AG20443 (cell line): Measurements from ENCODE around the gene PIK3CD.

Source experiments
- DNase-seq: peaks from one replicate; pipeline ENCODE4 v3.0.0; 2012; ENCODE audit warnings: low spot score, mixed read lengths

The PIK3CD gene

DNA sequence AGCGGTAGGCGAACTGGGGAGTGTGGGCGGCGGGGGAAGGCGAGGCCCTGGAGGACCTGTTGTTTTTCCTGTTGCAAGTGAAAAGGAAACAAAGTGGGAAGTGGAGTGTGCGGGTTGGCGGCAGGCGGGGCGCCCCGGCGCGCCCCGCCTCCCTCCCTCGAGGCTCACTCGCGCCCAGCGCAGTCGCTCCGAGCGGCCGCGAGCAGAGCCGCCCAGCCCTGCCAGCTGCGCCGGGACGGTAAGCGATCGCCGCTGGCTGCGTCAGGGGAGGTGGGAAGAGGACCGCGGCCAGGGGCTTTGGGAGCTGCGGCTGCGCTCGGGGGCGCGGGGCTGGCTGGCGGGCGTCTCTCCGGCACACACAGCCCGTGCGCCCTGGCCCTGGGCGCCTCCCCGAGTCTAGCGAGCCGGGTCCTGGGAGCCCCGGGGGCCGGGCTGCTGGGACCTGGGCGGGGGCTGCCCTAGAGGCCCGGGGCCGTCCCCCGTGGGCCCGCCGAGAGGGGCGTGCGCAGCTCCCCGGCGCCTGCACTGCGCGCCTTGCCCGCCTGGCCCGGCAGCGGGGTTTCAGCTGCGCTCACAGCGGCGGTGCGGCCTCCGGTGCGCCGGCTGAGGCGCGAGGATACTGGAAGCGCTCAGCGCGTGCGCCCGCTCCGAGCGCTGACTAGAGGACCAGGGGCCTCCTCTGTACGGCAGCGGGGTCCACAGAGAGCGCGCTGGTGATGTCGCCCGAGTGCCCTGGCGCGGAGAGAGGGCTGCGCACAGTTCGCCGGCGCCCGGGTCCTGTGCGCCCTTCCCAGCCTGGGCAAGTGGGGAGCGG, at the start of gene PIK3CD:
TSS of gene PIK3CD (plus strand) at position 167 of the 814 bp plus-strand sequence. CDS start 58,725 bp downstream, outside the sequence.
- DNase-seq: peak; percentile 69

- no peak for DNase-seq
Measured at GRCh38 chr1:9601942-9602793, 49.4 kb upstream of the PIK3CD start.

DNA sequence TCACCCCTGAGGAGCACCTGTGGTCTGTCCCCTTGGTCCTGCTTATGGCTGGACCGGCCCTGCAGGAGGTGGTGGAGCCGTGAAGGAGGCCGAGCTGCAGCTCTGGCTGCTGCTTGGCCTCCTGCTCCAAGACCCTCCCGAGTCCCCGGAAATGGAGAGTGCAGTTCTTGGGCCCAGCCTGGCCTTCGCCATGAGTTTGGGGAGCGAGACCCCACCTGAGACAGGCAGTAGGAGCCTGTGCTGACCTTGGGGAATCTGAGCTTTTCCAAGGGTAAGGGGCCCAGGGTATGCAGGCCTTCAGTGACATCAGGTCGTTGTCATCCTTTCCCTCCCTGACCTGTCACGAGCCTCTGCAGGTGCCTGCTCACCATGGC, 48.8 kb upstream of the PIK3CD start:
- no peak for DNase-seq

GRCh38 chr1:9603307-9603706, 48.2 kb upstream of the PIK3CD start:
- DNase-seq: no peak

GRCh38 chr1:9603766-9604753, 47.5 kb upstream of the PIK3CD start:
- DNase-seq: no peak

DNA sequence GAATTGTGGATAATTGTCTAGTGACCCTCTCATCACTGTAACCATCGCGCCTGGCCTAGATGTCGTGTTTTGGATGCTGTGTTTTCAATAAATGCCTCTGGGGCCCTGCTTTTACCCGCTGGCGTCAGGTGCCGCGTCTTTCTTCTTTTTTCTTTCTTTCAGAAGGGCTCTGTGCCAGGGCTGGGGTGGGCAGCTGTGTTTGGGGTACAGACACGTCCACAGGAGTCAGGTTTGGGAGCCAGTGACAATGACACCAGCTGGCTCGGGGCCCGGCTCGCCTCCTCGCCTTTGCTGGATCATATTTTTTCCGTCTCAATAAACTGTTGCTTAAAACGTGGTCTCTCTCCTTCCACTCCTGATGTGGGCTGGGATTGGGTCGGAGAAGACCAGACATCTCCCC, 46.7 kb upstream of the PIK3CD start:
- DNase-seq: no peak

DNA sequence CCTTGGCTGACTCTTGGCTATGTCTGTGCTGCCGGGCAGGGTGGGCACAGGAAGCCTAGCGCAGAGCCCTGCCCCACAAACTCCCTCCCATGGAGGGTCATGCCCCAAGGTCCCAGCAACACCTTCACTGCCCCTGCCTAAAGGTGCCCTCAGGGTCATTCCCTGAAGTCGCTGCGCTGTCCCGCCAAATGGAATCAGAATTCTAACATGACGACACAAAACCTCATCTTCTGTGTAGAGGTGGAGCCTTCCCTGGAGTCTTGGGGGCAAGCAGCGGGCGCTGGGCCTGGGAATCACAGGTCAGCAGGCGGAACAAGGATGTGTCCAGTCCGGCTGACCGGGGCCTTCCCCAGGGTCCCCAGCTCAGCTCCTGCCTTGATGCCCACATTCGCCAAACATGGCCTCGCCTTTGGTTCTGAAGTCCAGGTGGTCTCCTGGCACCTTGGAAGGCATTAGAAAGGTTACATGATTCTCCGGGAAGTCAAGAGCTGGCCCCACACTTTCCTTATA, 45.5 kb upstream of the PIK3CD start:
- no peak for DNase-seq

GRCh38 chr1:9606458-9606857, 45.1 kb upstream of the PIK3CD start:
- DNase-seq: no peak

GRCh38 chr1:9606948-9607347, 44.6 kb upstream of the PIK3CD start:
- DNase-seq: no peak

DNA sequence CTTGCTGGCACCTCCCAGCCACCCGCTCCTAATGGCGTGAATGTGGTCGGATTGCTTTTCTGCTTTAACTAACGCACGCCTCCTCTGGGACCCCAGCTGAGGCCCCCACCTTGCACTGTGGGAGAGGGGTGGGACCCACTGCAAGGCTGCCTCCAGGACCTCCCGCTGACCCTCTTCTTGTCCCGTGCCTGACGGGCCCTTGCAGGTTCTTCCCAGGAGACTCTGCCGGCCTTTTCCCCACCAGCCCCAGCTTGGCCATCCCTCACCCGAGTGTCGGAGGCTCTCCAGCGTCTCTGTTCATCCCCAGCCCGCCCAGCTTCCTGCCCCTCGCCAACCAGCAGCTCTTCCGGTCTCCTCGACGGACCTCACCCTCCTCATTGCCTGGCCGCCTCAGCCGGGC, 44.2 kb upstream of the PIK3CD start:
- DNase-seq: no peak

DNA sequence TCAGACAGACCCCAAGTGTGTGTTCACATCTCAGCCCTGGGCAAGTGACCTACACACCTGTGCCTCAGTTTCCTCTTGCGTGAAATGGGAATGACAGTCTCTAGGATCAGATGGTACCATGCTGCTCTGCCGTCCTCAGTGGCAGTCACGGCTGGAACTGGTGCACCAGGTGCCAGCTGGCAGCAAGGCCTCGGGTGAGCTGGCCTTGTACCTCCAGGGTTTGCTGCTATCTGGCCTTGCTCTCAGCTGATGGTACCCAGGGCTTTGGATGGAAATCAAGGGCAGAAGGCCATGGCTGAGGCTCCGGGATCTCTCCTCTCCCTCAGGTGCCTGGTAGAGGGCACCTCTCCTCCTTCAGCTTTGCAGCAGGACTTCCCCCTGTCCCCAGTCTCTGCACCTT, 41.5 kb upstream of the PIK3CD start:
- no peak for DNase-seq

GRCh38 chr1:9610548-9610947, 41.0 kb upstream of the PIK3CD start:
- no peak for DNase-seq

DNA sequence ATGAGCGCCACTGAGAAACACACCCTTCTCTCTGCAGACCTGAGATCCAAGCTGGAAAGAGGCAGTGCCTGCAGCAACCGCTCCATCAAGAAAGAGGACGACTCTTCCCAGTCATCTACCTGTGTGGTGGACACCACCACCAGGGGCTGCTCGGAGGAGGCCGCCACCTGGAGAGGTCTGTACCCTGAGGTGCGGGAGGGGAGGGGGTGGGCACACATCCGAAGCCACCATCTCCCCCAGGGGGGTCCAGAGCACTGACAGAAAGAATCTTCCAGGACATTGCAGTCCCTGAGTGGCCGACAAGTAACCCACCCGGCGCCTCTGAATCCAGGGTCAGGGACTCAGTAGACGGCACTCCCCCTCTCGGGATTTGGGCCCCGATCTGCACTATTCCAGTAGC, 39.8 kb upstream of the PIK3CD start:
- DNase-seq: no peak

DNA sequence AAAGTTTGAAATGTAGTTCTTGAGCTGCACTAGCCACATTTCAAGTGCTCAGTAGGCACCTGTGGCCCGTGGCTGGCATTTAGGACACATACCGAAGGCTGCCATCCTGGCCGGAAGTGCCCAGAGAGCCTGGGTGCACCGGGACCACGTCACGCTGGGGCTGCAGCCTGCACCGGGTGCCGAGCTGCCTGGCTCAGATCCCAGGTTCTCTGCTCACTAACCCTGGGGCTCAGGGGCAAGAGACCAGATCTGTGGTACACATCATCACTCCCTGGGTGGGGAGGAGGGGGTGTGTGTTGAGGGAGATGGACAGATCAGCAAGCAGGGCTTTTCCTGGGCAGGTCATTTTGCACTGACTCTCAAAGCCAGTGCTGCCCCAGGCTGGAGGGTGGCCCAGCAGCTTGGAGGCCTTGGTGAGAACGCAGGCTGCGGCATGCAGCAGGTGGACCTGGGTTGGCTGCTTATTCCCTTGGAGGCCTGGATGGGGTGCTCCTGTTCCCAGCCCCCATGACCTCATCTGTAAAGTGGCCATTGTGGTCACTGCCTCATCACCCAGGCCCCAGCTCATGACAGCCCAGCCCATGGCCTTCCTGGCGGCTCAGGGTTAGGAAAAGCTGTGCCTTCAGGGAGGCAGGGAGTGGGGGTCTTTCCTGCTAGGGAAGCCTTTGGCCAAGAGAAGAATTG, 39.2 kb upstream of the PIK3CD start:
- no peak for DNase-seq

- no peak for DNase-seq
Measured at GRCh38 chr1:9612871-9613624, 38.5 kb upstream of the PIK3CD start.

DNA sequence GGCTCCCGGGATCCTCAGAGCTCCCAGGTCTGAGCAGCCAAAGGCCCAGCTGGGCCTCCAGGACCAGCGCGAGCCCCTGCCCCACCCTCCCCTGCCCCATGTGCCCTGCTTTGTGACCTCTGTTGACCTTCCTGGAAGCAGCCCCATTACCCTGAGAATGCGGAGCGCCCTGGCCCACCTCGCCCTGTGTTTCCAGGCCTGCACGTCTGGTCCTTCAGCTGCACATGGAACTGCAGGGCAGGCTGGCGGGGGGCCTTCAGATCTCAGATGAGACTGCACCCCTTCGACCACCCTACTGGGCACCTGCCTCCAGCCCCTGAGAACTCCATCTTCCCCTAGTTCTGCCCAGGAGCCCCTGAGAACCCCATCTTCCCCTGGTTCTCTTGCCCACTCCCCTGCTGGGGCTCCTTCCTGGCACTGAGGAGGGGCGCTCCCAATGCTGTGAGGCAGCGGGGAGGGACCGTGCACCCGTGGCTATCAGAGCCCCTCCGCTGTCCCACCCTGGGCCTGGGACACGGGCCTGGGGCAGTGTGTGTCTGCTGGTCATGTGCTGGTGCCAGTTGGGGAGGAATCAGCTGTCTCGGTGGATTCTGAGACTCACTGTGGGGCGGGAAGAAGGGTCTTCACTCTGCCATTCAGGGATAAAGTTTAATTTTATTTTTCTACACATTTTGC, 37.8 kb upstream of the PIK3CD start:
- no peak for DNase-seq

GRCh38 chr1:9615316-9616063, 36.0 kb upstream of the PIK3CD start:
- DNase-seq: peak; percentile 85

- no peak for DNase-seq
Measured at GRCh38 chr1:9618909-9619679, 32.4 kb upstream of the PIK3CD start.
